IMR-90 (cell line): ENCODE data around the gene CALCOCO1. TPM values are rescaled to one million over a fixed set of nuclear protein-coding genes. Genes with fewer than 3 reads are reported as not detected.

Experiments
- ATAC-seq: fragments of 200-7000 bp; cut with Tn5 transposase; 2 replicates; pipeline ENCODE4 v1.9.1; 2020; ENCODE audit warnings: low read depth, mild to moderate bottlenecking, moderate library complexity
- BruUV-seq: library from RNA; stranded (reverse); fragments of 400-500 nt; replicated peaks from 2 replicates; lab custom pipeline; 2021; lab: Mats Ljungman, UMichigan
- CTCF ChIA-PET: fragments of 300-600 bp; formaldehyde crosslinking; extraction: SDS; loops from one replicate; lab custom pipeline; 2021; ENCODE audit warnings: antibody characterized with exemption; lab: Yijun Ruan, JAX
- POLR2A ChIA-PET: fragments of 300-600 bp; sonication (Branson Sonifier 250); formaldehyde crosslinking; loops from one replicate; lab custom pipeline; 2022; ENCODE audit warnings: antibody characterized with exemption; ENCODE audit not compliant: unreplicated experiment; lab: Charles Lee
- DNase-seq: peaks from one replicate; pipeline ENCODE4 v3.0.0; 2013
- H2AFZ ChIP-seq: replicated peaks from 2 replicates; pipeline ENCODE3; 2013; ENCODE audit warnings: low read length, mild to moderate bottlenecking; ENCODE audit not compliant: poor library complexity
- H2AK5ac ChIP-seq: 2 replicates; pipeline ENCODE4 v1.6.1; 2013; ENCODE audit warnings: low read depth, low read length, inconsistent platforms
- H2AK9ac ChIP-seq: replicated peaks from 2 replicates; pipeline ENCODE3; 2013; ENCODE audit warnings: mild to moderate bottlenecking, low read depth, low read length, moderate library complexity; ENCODE audit not compliant: poor library complexity
- H2BK120ac ChIP-seq: 2 replicates; pipeline ENCODE4 v1.6.1; 2013; ENCODE audit warnings: low read depth, low read length, inconsistent platforms
- H2BK15ac ChIP-seq: 3 replicates; pipeline ENCODE4 v1.6.1; 2013; ENCODE audit warnings: low read depth, low read length, inconsistent platforms
- H2BK20ac ChIP-seq: 2 replicates; pipeline ENCODE4 v1.6.1; 2013; ENCODE audit warnings: low read depth, mild to moderate bottlenecking, inconsistent platforms, low read length, moderate library complexity
- H2BK5ac ChIP-seq: 2 replicates; pipeline ENCODE4 v1.6.1; 2013; ENCODE audit warnings: mild to moderate bottlenecking, low read depth, low read length, inconsistent platforms; ENCODE audit not compliant: poor library complexity, severe bottlenecking
- H3K14ac ChIP-seq: replicated peaks from 2 replicates; pipeline ENCODE4 v1.6.1; 2013; ENCODE audit warnings: low read depth, low read length, inconsistent platforms
- H3K18ac ChIP-seq: 2 replicates; pipeline ENCODE4 v1.6.1; 2013; ENCODE audit warnings: low read depth, low read length, control low read depth
- H3K23ac ChIP-seq: 2 replicates; pipeline ENCODE4 v1.6.1; 2013; ENCODE audit warnings: low read depth, low read length, inconsistent platforms
- H3K27ac ChIP-seq: 2 replicates; pipeline ENCODE4 v1.5.1; 2013; ENCODE audit warnings: mild to moderate bottlenecking, control low read depth, low read length; ENCODE audit not compliant: insufficient read depth
- H3K27me3 ChIP-seq: 2 replicates; pipeline ENCODE4 v1.6.1; 2013; ENCODE audit warnings: low read length; ENCODE audit not compliant: control insufficient read depth, insufficient read depth
- H3K36me3 ChIP-seq: 2 replicates; pipeline ENCODE4 v1.6.1; 2013; ENCODE audit warnings: low read length, mixed read lengths; ENCODE audit not compliant: control insufficient read depth, insufficient read depth
- H3K4ac ChIP-seq: 2 replicates; pipeline ENCODE4 v1.6.1; 2013; ENCODE audit warnings: low read depth, low read length, inconsistent platforms
- H3K4me1 ChIP-seq: 2 replicates; pipeline ENCODE4 v1.6.1; 2013; ENCODE audit warnings: low read length, mixed read lengths; ENCODE audit not compliant: control insufficient read depth, insufficient read depth
- H3K4me2 ChIP-seq: 2 replicates; pipeline ENCODE4 v1.6.1; 2013; ENCODE audit warnings: low read depth, mild to moderate bottlenecking, control low read depth, low read length, moderate library complexity
- H3K4me3 ChIP-seq: 2 replicates; pipeline ENCODE4 v1.5.1; 2013; ENCODE audit warnings: low read depth, mild to moderate bottlenecking, control low read depth, low read length, moderate library complexity; ENCODE audit not compliant: insufficient read depth
- H3K56ac ChIP-seq: 2 replicates; pipeline ENCODE4 v1.6.1; 2013; ENCODE audit warnings: low read length, inconsistent platforms; ENCODE audit not compliant: insufficient read depth; ENCODE audit errors: extremely low read depth
- H3K79me1 ChIP-seq, 2 experiments: 2 replicates each; pipeline ENCODE4 v1.6.1; 2013; ENCODE audit warnings: low read length in 2 of 2, inconsistent platforms in 1 of 2, low read depth in 1 of 2
- H3K9ac ChIP-seq: 2 replicates; pipeline ENCODE4 v1.6.1; 2013; ENCODE audit warnings: low read depth, low read length, control low read depth
- H3K9me1 ChIP-seq: 2 replicates; pipeline ENCODE4 v1.6.1; 2013; ENCODE audit warnings: low read length, inconsistent platforms; ENCODE audit not compliant: insufficient read depth
- H3K9me3 ChIP-seq: 2 replicates; pipeline ENCODE4 v1.6.1; 2013; ENCODE audit warnings: low read length; ENCODE audit not compliant: control insufficient read depth, insufficient read depth
- H4K20me1 ChIP-seq: 2 replicates; pipeline ENCODE4 v1.6.1; 2013; ENCODE audit warnings: low read length, inconsistent platforms; ENCODE audit not compliant: insufficient read depth
- H4K5ac ChIP-seq: 2 replicates; pipeline ENCODE4 v1.6.1; 2013; ENCODE audit warnings: mild to moderate bottlenecking, low read depth, low read length, control low read depth
- H4K8ac ChIP-seq, 2 experiments: 2 replicates each; pipeline ENCODE4 v1.6.1; 2013; ENCODE audit warnings: low read depth in 2 of 2, low read length in 2 of 2, control low read depth in 1 of 2, inconsistent platforms in 1 of 2
- H4K91ac ChIP-seq: 2 replicates; pipeline ENCODE4 v1.6.1; 2013; ENCODE audit warnings: low read depth, low read length, inconsistent platforms; ENCODE audit not compliant: insufficient read depth
- CEBPB ChIP-seq: IDR thresholded peaks from 2 replicates; pipeline ENCODE4 v1.6.1; 2012; ENCODE audit warnings: low read depth, low read length, improper control_type of control experiment
- CHD1 ChIP-seq: IDR thresholded peaks from 2 replicates; pipeline ENCODE4 v1.6.1; 2012; ENCODE audit warnings: low read depth, low read length, improper control_type of control experiment
- WGBS, 2 experiments: methylation state at CpG; one replicate each; pipeline versions ENCODE4 v1.1.5 to v1.1.7; 2013; ENCODE audit warnings: missing lambda C conversion rate in 2 of 2; ENCODE audit not compliant: insufficient read length in 1 of 2; ENCODE audit errors: extremely low coverage in 2 of 2; 5-methylcytosine and 5-hydroxymethylcytosine counted together
- dilution Hi-C: fragments of 300-500 bp; cut with HindIII; formaldehyde crosslinking; loops from one replicate; pipeline ENCODE4 v1.14.3; 2018; ENCODE audit warnings: low sequenced_read_pairs; ENCODE audit not compliant: unreplicated experiment
- in situ Hi-C: fragments of 300-500 bp; cut with MboI; formaldehyde crosslinking; loops from 3 replicates; pipeline ENCODE4 v1.14.3; 2019; ENCODE audit warnings: low sequenced_read_pairs, inconsistent platforms, mixed read lengths
- intact Hi-C: fragments of 100-400 bp; cut with micrococcal nuclease; formaldehyde crosslinking; loops from 2 replicates; pipeline ENCODE4 v1.10.0; 2022
- polyA plus RNA-seq, 3 experiments: library from polyadenylated mRNA; depleted of rRNA; stranded (reverse); fragments of >200 nt; gene quantifications; 2 replicates each; pipeline ENCODE4 v1.2.3, GENCODE V29; 2012; ENCODE audit warnings: low replicate concordance in 1 of 3
- total RNA-seq: library from RNA; depleted of rRNA; stranded (reverse); fragments of >200 nt; gene quantifications from 2 replicates; pipeline ENCODE4 v1.2.3, GENCODE V29; 2012

Gene CALCOCO1
- total and polyA plus RNA-seq, 2 of the 4 experiments (the other 2 are of a cell fraction), result 156 to 169 TPM

- Histone ChIP-seq H2AK9ac (no peak overlapping the region), H3K36me3 (peaks cover 41% of the 10 kb centered on the region), H2BK120ac (no peak overlapping the region), H3K27me3 (no peaks in the 10 kb centered on the region), H3K9me1 (peaks cover 11% of the 10 kb centered on the region; the same call in 1 of the 2 replicates), H3K18ac (no peak overlapping the region), H3K27ac (no peak overlapping the region), H3K14ac (no peak overlapping the region), H4K20me1 (no peaks in the 10 kb centered on the region; the same call in 1 of the 2 replicates), H4K91ac (no peak overlapping the region), H2BK15ac (no peak overlapping the region), H2BK20ac (no peak overlapping the region), H2AK5ac (no peak overlapping the region), H3K4me2 (no peak overlapping the region), H4K8ac (no peak overlapping the region), H3K9ac (no peak overlapping the region), H3K23ac (no peak overlapping the region), H3K4me3 (no peak overlapping the region), H3K4me1 (peaks cover 4% of the 10 kb centered on the region), H4K5ac (no peak overlapping the region), H2BK5ac (no peak overlapping the region), H3K4ac (no peak overlapping the region), H3K56ac (no peak overlapping the region), H2AFZ (no peak overlapping the region), H3K9me3 (no peaks in the 10 kb centered on the region), H3K79me1 (peaks cover 38 to 57% of the 10 kb centered on the region in 2 experiments)
- ChIA-PET CTCF (no interaction called here), POLR2A (no interaction called here)
- in situ Hi-C loops (no loop called here), intact Hi-C loops (no loop called here), dilution Hi-C loops (no loop called here)
- no peak for ATAC-seq
- no CpG with 5 or more reads among the region's 7 CpGs for WGBS, 2 experiments
- DNase-seq, result no peak
- TF ChIP-seq CEBPB, result no peak
- TF ChIP-seq CHD1, result no peak
- BruUV-seq, result no TSS peak
Measured at GRCh38 chr12:53670308-53670707, 56.9 kb downstream of the CALCOCO1 start.
